NCI-H446 (cell line): Measurements from ENCODE around the gene UNC5CL.

Experiments
- DNase-seq, 2 experiments: peaks; one replicate each; lab custom pipeline; 2025; lab: John Stamatoyannopoulos, UW

The UNC5CL gene

DNA sequence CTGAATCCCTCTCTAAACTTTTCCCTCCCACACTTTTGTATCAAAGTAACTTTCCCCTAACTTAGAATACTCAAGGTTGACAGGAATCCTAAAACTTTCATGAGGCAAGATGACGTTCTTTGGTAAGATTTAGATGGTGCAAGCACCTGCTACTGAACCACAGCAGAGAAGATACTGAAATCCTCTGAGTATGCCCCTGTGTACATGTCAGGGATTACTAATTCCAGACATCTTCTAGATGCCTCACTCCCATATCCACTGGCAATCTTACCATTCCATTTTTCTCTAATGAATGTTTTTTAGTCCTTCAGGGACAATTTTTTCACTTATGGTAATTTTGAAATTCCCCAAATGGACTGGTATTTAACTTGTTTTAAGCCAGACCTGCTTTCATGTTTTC is 23.0 kb upstream of the UNC5CL start:
- DNase-seq = no peak

DNA sequence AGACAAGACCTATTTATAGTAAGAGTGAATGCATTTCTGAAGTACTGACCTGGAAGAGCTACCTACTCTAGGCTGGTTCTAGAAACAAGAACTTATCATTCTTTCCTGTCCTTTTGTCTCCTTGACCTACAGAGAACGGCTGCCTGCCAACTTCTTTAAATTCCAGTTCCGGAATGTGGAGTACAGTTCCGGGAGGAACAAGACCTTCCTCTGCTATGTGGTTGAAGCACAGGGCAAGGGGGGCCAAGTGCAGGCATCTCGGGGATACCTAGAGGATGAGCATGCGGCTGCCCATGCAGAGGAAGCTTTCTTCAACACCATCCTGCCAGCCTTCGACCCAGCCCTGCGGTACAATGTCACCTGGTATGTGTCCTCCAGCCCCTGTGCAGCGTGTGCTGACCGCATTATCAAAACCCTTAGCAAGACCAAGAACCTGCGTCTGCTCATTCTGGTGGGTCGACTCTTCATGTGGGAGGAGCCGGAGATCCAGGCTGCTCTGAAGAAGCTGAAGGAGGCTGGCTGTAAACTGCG is 22.2 kb upstream of the UNC5CL start:
- DNase-seq = no peak

DNA sequence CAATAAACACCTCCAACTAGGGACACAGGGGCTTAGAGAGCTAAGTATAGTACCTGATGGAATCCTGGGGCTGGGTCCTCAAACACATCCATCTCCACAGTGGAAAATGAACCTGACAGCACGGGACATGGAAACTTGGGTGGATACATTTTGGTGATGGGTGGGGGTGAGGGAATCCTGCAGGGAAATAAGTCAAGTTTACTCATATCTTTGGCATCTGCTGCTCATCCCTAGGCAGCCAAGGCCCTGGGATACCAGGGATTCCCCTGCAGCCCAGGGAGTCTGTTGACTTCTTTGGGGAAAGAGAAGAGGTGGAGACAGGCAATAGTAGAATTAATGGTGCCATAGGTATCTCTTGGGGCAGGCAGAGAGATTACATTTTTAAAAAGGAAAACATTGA is 20.5 kb upstream of the UNC5CL start:
- DNase-seq = no peak

DNA sequence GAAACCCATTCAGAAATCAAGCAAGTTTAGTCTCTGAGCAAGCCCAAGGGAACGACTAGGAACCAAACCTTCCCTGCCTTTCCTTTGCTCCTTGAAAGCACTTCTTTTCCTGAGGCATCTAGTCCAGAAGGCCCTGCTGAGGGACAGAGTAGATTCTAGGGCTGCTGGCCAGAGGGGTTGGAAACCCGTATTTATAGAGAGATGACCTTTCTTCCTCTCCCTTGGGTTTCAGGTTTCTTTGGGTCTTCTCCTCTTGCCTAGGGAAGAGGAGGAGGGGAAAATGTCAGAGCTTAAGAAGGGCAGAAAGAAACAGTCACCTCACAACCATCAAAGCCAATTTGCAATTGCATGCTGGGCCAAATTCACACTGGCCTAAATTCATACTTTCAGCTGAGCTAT is 19.8 kb upstream of the UNC5CL start:
- DNase-seq = no peak

DNA sequence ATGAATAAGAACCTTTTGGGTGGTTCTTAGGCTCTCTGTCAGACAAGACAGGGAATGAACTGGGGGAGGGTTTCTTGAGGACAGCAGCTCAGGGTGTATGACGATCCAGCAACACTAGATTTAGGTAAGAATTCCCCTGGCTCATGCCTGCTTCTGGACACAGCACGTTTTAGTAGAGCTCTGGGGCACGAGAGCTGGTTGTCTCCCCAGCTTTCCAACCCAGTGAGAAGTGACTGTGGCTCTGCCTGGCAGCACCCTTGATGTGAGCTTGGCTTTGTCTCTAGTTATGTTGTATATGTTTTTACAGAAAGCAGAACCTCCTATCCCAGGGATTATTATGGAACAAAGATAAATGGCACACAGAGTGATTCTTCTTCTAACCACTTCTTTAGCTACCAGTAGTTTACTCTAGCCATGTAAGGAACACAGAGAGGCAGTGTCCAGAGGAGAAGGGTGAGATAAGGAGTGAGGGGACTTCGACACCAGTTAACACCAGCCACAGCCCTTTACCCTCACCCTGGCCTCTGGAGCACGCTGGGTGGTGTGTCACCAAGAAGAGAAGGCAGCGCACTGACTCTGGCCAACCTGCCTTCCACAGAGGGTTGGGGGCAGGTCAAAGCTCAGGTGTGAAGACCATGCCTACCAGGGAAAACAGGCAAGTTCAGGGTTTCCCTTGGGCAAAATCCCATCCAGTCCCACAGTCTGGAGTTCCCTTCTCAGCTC is 17.9 kb upstream of the UNC5CL start:
- DNase-seq = no peak

DNA sequence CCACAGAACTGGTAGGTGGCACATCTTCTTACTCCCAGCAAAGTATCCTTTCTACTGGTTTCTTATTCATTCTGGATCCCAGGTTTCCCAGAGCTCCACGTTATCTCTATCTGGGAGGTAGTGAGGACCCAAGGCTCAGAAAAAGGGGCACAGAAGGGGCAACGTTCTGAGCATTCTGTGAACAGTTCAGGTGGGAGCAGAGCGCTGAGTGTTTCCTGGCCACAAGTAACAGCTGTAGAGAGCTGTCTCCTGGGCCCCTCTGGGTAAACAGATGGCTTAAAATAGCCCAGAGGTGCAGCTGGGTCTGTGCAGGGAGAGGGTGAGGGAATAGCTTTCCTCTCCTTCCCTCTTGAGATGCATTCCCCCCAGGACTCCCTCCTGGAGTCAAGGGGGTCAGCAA is 16.1 kb upstream of the UNC5CL start:
- DNase-seq = no peak

DNA sequence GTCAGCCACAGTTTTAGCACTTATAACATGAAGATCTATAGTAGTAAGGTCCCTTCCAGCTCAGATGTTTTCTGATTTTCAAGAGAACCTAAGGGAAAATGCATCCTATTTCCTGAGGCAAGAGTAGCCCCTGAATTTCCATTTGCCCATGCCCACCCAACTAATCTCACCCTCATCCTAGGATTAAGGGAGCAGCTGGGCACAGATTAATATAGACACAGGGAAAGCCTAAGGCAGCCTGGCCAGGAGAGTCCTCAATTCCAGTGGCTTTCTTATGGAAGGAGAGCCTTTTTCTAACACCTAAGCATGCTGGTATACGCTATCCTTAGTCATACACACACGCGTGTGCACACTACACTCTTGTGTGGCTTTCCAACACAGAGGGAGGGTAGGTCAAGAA is 15.5 kb upstream of the UNC5CL start:
- DNase-seq = no peak

DNA sequence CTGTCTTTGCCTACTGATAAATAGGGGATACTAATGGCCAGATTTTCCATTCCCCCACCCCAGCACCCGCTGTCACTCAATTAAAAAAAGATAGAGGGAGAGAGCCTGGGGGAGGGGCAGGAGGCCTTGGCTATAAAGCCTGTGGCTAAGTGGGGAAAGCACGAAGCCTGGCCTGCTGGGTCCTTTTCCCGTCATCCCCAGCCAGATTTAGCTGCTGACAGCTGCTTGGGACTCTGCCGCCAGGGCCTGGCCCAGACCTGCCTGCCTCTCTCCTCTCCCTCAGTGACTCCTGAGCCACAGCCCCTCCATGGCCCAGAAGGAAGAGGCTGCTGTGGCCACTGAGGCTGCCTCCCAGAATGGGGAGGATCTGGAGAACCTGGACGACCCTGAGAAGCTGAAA is 14.0 kb upstream of the UNC5CL start, which contains the start of gene APOBEC2:
Gene APOBEC2 (plus strand): TSS at position 162 of the 400 bp plus-strand sequence. CDS start 146 bp downstream, at position 308.
- DNase-seq = peak; percentile 5 to 16

DNA sequence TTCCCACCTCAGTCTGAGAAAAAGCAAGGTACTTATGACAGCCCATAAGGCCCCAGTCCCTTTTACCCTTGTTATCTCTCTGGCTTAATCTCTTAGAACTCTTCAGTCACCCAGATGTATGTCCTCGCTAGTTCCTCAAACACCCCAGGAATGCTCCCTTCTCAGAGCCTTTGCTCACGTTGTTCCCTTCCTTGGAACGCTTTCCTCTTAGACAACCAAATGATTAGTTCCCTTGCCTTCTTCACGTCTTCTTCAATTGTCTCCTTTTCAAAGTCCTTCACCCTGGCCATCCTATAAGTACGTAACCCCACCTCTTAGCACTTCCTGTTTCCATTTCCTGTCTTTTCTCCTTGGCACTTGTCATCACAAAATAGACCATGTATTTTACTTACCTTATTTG is 12.9 kb upstream of the UNC5CL start:
- no peak for DNase-seq

DNA sequence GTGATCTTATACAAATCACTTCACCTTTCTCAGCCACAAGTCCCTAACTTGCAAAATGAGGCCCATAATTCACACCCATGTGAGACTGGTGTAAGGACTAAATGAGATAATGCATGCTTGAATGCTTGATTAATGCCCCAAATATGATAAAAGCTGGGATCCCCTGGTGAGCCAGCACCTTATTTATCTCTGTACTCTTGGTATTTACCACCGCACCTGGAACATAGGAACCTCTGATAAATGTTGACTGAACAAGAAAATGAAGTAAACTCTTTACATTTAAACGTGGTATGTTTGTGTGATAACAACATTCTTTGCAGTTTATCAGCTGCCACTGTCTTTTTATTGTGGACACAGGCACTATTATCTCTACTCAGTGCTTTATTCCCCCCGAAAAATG is 11.5 kb upstream of the UNC5CL start:
- DNase-seq = no peak

DNA sequence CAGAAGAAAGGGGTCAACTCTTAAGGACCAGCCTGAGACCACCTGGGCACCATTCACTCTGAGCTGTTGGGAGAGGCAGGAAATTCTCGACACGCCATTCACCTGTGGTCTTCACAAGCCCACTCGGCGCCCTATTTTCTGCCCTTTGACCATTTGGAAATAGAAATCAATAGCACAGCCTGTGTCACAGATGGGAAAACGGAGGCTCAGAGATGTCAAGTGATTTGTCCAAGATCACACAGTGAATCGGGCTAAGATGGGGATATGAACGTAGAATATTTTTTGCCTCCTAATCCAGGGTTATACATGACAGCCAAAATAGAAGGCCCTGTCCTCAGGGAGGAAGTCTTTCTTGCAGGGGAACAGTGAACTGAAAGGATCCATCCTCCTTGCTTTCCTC is 10.9 kb upstream of the UNC5CL start:
- no peak for DNase-seq

DNA sequence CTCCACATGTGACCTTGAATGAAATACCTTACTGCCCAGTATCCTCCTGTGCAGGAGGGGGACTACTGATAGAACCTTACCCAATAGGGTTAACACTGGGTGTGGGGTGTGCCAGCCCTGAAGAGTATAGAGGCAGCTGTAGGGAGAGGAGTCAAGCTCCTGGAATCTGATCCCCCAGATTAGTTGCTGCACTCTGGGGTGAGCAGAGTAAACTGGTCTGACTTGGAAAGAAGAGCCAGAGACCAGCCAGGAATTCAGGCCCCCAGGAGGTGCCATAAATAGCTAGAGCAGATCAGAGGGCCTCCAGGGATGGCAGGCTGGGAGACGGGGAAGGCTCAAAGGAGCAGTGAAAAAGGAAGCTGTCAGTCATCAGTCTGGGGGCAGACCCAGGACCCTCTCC is 10.5 kb upstream of the UNC5CL start:
- DNase-seq = no peak

DNA sequence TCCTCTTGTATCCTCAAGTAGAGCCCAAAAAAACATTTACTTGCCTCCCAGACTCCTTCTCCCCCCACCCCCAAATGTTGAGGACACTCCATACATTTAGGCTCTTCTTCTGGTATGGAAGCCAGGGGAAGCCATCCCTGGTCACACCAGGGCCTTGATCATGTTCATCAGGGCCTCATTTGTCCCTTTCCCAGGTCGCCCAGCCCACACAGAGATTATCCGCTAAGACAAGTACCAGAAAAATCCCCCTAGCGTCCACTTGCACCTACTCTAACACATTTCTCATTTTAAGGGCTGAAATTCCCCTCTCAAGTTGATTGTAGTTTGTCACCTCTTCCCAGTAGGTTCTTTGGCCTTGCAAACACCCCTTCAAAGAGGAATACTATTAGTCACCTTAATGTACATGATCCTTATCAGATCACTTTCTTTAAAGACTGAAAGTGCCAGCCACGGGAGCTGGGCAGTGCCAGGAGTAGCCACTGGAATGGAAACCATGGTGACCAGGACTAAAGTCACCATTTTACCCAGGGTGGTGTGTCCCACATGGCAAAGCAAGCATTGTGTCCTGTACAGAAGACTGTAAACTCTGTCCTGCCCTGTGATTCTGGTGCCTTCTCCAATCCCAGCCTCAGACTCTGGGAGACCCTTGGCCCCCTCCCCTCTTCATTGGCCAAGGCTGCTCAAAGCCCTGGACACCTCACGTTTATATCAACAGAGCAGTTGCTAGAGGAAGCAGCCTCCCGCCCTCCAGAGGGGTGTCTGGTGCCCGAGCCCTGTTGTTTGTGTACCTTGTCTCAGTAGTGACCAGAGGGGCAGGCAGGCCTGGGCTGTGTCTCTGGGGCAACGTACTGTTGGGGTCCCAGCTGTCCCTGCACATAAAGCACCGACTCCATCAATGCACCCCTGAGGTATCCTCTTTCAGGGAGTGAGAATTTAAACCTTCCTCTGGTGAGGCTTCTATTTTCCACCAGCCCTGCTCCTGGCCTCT is 9.0 kb upstream of the UNC5CL start:
- no peak for DNase-seq

DNA sequence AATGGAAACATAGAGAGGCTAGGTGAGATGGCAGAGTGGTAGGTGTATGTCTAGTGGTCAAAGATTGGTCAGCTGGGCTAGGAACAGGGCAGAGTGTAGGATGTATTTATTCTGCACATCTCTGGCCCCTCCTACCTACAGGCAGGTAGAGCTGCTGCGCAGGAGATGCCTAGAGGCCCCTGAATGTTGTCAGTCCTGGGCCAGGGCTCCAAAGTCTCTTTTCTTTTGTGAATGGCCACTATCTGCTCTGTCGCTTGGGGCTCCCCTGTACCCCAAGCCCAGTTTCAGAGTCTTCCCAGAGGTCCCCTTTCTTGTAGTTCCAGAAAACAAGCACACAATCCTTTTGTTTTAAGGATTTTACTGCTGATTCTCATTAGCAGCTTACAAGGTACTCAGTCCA is 8.3 kb upstream of the UNC5CL start:
- DNase-seq = no peak

DNA sequence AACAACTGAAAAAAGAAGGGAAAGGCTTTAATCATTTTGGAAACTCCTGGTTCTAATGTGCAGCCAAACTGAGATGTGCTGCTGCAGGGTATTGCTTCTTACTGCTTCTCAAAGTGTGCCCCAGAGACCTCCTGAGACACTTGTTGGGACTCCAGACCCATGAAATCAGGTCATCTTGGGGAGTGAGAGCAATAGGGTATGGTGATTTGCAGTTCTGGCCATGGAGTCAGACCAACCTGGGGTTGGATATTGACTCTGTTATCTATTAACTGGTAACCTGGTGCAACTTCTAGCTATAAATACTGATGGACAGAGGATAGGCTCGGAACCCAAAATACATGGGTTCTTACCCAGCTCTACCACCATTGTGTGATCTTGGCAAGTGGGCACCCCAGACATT is 7.1 kb upstream of the UNC5CL start:
- DNase-seq = no peak

DNA sequence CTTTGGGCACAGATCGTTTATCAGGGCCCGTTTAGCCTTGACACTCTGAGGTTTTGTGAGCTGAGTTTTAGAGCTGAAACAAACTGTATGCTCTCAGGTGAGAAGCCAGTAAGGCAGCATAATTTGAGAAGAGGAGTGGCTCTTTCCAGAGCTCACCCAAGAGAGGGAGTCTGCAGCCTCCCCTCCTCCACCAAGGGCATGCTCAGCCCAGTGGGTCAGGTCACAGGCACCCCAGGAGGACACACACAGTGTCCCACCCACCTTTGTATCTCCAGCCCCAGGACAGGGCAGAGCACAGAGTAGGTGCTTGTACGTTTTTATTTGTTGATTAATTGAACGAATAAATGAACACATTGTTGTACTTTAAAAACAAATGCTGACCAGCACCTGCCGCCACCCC is 6.6 kb upstream of the UNC5CL start:
- no peak for DNase-seq

DNA sequence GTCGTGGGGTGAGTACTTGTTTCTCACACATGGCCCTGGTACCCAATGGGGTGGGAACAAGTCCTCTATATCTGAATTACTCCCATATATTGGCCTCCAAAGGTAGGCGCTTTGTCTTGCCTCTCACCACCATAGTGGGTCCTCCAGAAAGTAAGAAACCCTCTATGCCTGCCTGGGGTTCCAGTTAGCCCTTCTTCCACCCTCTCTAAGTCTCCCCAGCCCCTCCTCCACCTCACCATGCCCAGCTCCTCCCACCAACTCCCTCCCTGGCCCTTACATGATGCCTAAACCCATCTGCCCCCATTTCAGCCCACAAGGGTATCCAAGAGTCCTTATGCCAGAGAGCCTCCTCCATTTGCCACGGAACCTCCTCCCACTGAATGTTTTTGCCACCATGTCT is 4.1 kb upstream of the UNC5CL start:
- no peak for DNase-seq

DNA sequence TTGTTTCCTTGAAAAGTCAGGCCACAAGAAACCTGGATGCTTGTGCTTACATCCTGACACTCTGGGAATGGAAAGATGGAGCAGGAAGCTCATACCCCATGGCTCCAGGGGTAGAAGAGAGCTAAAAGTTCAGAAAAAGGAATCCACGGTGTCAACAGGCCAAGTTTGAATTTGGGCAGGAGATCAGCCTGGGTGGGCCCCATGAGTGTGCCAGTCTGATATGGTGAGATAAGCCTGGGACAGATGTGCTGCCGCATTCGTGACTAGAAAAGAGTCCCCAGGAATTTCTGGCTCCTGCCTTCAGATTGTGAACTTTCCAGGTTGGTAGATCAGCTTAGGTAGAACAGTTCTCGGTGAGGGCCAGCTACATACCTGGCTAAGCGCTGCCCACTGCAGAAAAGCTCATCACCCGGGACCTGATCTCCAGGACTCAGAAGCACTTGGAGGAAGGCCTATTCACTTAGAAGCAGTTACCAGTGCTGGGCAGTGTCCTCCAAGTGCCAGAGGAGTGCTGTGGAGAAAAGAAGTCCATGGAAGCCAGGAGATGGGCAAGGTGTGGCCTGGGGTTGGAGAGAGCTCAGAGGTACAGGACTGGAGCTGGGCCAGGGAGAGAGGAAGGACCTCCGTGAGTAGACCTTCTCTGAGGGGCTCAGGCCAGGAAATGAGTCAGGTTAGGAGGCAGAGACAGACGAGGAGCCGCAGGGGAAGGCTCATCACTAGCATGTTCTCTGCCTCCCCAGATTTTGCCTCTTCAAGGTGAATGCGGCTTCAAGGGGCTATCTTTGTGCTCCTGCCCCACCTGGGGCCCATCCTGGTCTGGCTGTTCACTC is 3.4 kb upstream of the UNC5CL start, which contains the start of gene TSPO2:
Gene TSPO2 (plus strand): TSS at position 242 of the 830 bp plus-strand sequence. CDS start 519 bp downstream, at position 761.
- no peak for DNase-seq

DNA sequence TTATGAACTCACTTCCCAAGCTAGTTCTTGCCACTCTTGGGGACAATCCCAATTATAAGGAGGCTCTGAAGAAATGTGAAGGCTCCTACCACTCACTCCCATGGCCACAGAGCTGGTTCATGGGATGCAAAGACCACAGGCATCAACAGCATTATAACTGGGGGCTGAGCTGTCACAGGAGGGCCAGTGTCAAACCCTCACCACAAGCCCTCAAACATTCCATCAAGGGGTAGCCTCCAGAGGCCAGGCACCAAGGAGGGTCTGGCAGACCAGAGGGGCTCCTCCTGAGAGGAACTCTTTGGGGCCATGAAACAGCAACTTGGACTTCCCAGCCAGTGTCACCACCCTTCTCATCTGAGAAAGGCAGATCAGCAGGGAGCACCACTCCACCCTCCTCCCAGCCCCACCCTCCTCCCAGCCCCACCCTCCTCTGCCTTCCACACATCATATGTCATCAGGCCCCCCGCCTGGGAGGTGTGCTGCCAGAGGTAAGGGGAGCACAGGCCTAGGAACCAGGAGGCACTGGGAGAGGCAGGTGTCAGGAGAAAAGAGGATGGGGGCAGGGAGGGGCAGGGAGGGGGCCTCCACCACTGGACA is 2.0 kb upstream of the UNC5CL start:
- no peak for DNase-seq

DNA sequence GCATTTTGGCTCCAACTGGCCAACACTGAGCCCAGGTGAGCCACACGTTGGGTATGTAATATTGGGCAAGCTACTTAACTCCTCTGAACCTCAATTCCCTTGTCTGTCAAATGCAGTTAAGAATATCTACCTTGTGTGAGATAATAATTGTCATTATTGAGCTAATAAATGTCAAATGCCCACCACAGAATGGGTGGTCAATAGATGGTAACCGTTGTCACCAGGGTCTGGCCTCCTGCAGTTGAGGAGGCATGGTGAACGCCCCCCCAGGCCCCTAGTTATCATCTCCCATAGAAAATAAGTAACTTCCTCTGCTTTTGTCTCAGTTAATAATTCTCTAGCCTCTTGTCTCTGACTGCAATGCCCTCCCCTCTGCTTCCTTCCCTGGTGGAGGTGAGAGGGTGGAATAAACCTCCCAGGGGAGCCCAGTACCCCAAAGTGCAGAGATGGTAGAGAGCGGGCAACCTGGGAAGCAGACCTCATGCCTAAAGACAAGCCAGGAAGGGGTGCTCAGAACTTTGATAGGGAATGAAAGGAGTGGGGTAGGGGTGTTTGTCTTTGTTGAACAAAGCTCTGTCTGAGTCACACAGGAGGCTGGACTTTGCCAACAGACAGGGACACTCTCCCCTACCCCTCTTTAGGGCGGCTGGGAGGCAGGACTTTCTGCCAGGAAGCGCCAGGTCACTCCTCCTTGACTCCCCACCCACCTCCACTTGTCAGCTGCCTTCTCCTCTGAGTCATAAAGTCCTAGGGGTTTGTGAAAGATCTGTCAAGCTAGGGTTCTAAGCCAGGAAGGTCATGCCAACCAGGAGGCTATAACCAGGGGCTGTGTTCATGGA is 1.3 kb upstream of the UNC5CL start:
- no peak for DNase-seq

DNA sequence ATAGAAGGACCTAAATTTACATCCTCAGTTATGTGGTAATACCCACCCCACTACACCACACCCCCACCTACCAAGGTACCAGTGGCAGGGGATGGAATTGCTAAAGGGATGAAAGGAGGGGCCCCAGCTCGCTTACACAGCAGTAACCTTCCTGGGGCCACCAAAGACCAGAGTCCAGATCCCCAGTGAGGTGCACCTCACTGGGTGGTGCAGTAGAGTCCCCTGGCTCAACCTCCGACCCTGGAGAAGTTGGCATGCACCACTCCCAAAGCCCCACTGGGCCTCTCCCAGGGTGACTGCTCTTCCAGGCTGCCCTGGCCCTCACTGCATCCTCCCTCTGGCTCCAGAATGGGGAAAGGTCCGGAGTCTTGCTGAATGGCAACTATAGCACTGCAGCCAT is 816 bp downstream of the UNC5CL start:
- no peak for DNase-seq
